GM12878 (cell line): ENCODE results near the gene YKT6. TPM values are rescaled to one million over a fixed set of nuclear protein-coding genes. Genes with fewer than 3 reads are reported as not detected.

ENCODE experiments used
- ATAC-seq: fragments of 200-7000 bp; cut with Tn5 transposase; 3 replicates; pipeline ENCODE4 v1.9.1; 2020; ENCODE audit warnings: mild to moderate bottlenecking, moderate library complexity
- BruUV-seq: library from RNA; stranded (reverse); fragments of 400-500 nt; replicated peaks from 2 replicates; lab custom pipeline; 2021; lab: Mats Ljungman, UMichigan
- CTCF ChIA-PET: fragments of 300-600 bp; sonication (Branson Sonifier 250); formaldehyde crosslinking; extraction: SDS; loops from one replicate; lab custom pipeline; 2021; ENCODE audit warnings: inconsistent platforms; lab: Yijun Ruan, JAX
- POLR2A ChIA-PET: fragments of 350-600 bp; formaldehyde crosslinking; extraction: SDS; loops from one replicate; lab custom pipeline; 2021; ENCODE audit warnings: inconsistent platforms; lab: Charles Lee
- RAD21 ChIA-PET: fragments of 300-600 bp; sonication (Branson Sonifier 250); formaldehyde crosslinking; loops from one replicate; lab custom pipeline; 2023; ENCODE audit warnings: antibody characterized with exemption; ENCODE audit not compliant: unreplicated experiment; lab: Charles Lee
- SMC1A ChIA-PET: fragments of 300-600 bp; sonication (Branson Sonifier 250); formaldehyde crosslinking; loops from one replicate; lab custom pipeline; 2023; ENCODE audit not compliant: unreplicated experiment, uncharacterized antibody; lab: Charles Lee
- DNase-seq: peaks from one replicate; pipeline ENCODE4 v3.0.0-alpha.2; 2011; ENCODE audit warnings: low read depth, low spot score
- FAIRE-seq: peaks from 3 replicates; lab custom pipeline; 2011; peaks lifted over from hg19 to GRCh38; lab: Jason Lieb, UNC
- H2AFZ ChIP-seq: 2 replicates; pipeline ENCODE4 v1.6.0; 2011; ENCODE audit warnings: low read depth, low read length, control low read depth; ENCODE audit not compliant: control insufficient read depth
- H3K27ac ChIP-seq: 2 replicates; pipeline ENCODE4 v1.5.1; 2011; ENCODE audit warnings: control low read depth; ENCODE audit not compliant: control insufficient read depth, insufficient read depth
- H3K27me3 ChIP-seq, 2 experiments: replicated peaks in 1 of 2; 2 replicates each; pipeline versions ENCODE4 v1.6.0 to v1.6.1; 2011; ENCODE audit warnings: low read length in 1 of 2; ENCODE audit not compliant: control insufficient read depth in 2 of 2, insufficient read depth in 2 of 2
- H3K36me3 ChIP-seq, 2 experiments: 2 replicates each; pipeline ENCODE4 v1.5.1; 2011; ENCODE audit warnings: low read length in 1 of 2; ENCODE audit not compliant: control insufficient read depth in 2 of 2, insufficient read depth in 2 of 2
- H3K4me1 ChIP-seq: 2 replicates; pipeline ENCODE4 v1.6.1; 2011; ENCODE audit warnings: mild to moderate bottlenecking, low read length, moderate library complexity, mixed read lengths; ENCODE audit not compliant: control insufficient read depth, insufficient read depth
- H3K4me2 ChIP-seq: 2 replicates; pipeline ENCODE4 v1.6.0; 2011; ENCODE audit warnings: control low read depth; ENCODE audit not compliant: control insufficient read depth, insufficient read depth
- H3K4me3 ChIP-seq: fragments of 200-600 bp; sonication (generic); 2 replicates; pipeline ENCODE4 v1.5.1; 2016
- H3K79me2 ChIP-seq: 2 replicates; pipeline ENCODE4 v1.6.0; 2011; ENCODE audit warnings: low read length; ENCODE audit not compliant: control insufficient read depth, insufficient read depth
- H3K9ac ChIP-seq: 2 replicates; pipeline ENCODE4 v1.8.0; 2011; ENCODE audit warnings: low read length, control low read depth, mixed read lengths; ENCODE audit not compliant: control insufficient read depth, insufficient read depth
- H3K9me3 ChIP-seq: replicated peaks from 3 replicates; pipeline ENCODE4 v1.5.1; 2011; ENCODE audit warnings: mild to moderate bottlenecking, low read length; ENCODE audit not compliant: control insufficient read depth, insufficient read depth
- H4K20me1 ChIP-seq: 2 replicates; pipeline ENCODE4 v1.6.0; 2011; ENCODE audit not compliant: control insufficient read depth, insufficient read depth
- ASH2L ChIP-seq: fragments of 300-600, 200-600 bp; sonication (generic); IDR thresholded peaks from 2 replicates; pipeline ENCODE4 v1.6.1; 2017; ENCODE audit warnings: low read depth, mild to moderate bottlenecking, borderline replicate concordance
- FOS ChIP-seq: IDR thresholded peaks from 3 replicates; pipeline ENCODE4 v1.6.1; 2011; ENCODE audit warnings: borderline replicate concordance; ENCODE audit not compliant: insufficient read length; ENCODE audit errors: extremely low read depth
- HCFC1 ChIP-seq: fragments of 150-350 bp; IDR thresholded peaks from 2 replicates; pipeline ENCODE4 v1.6.1; 2014; ENCODE audit warnings: low read length
- HDAC6 ChIP-seq: fragments of 200-600 bp; sonication (generic); IDR thresholded peaks from one replicate; pipeline ENCODE4 v1.8.0; 2017; ENCODE audit warnings: antibody characterized with exemption; ENCODE audit not compliant: unreplicated experiment
- IKZF2 ChIP-seq, 2 experiments: fragments of 450-650 bp; IDR thresholded peaks; 2 replicates each; pipeline ENCODE4 v1.6.1; 2017; ENCODE audit warnings: mild to moderate bottlenecking in 2 of 2, moderate library complexity in 2 of 2
- JUNB ChIP-seq: IDR thresholded peaks from 2 replicates; pipeline ENCODE4 v1.6.1; 2016; ENCODE audit warnings: antibody characterized with exemption, mild to moderate bottlenecking
- MEF2B ChIP-seq: fragments of 450-650 bp; IDR thresholded peaks from 2 replicates; pipeline ENCODE4 v1.6.1; 2018; ENCODE audit warnings: mild to moderate bottlenecking, moderate library complexity; ENCODE audit not compliant: partially characterized antibody, poor library complexity, severe bottlenecking
- MXI1 ChIP-seq: fragments of 150-350 bp; IDR thresholded peaks from 2 replicates; pipeline ENCODE4 v1.6.1; 2011; ENCODE audit warnings: low read depth, mild to moderate bottlenecking, inconsistent platforms, low read length, improper control_type of control experiment
- SREBF1 ChIP-seq: IDR thresholded peaks from 2 replicates; pipeline ENCODE4 v1.6.1; 2012; ENCODE audit warnings: mild to moderate bottlenecking, low read length
- STAT1 ChIP-seq: fragments of 450-650 bp; conservative IDR thresholded peaks from 2 replicates; pipeline ENCODE4 v1.6.1; 2014; ENCODE audit warnings: antibody characterized with exemption, mild to moderate bottlenecking
- SUPT20H ChIP-seq: IDR thresholded peaks from 2 replicates; pipeline ENCODE4 v1.6.1; 2011; ENCODE audit warnings: low read depth, mild to moderate bottlenecking, low read length, moderate library complexity, borderline replicate concordance; ENCODE audit not compliant: control insufficient read depth
- WGBS: methylation state at CpG from one replicate; pipeline ENCODE4 v1.1.6; 2016; ENCODE audit warnings: low lambda C conversion rate; ENCODE audit not compliant: insufficient replicate concordance, insufficient coverage; ENCODE audit errors: missing lambda C conversion rate; 5-methylcytosine and 5-hydroxymethylcytosine counted together
- in situ Hi-C: fragments of 300-500 bp; cut with MboI; formaldehyde crosslinking; loops from 9 replicates; pipeline ENCODE4 v1.14.3; 2018; ENCODE audit warnings: mixed read lengths
- intact Hi-C: fragments of 100-400 bp; cut with micrococcal nuclease; formaldehyde crosslinking; loops from one replicate; pipeline ENCODE4 v1.14.2; 2022; ENCODE audit not compliant: unreplicated experiment
- polyA plus RNA-seq, 11 experiments: library from polyadenylated mRNA; depleted of rRNA in 4 of 11; unstranded in 6 of 11; stranded (reverse) in 5 of 11; fragments of >200 nt; fragmentation: Nextera tagmentation in 4 of 11; fragmentation: Illumina TruSeq in 1 of 11; extraction: Ambion mirVana in 4 of 11; extraction: Trizol in 1 of 11; gene quantifications; 1 replicate in 1 of 11; 2 replicates in 10 of 11; pipeline versions ENCODE4 v1.2.1 to v1.2.3, GENCODE V29; 2011 to 2016; ENCODE audit warnings: inconsistent platforms in 2 of 11, missing spikeins in 2 of 11, low read depth in 1 of 11
- total RNA-seq, 4 experiments: library from RNA; depleted of rRNA in 3 of 4; stranded (reverse); fragments of >200 nt in 3 of 4; fragmentation: Illumina TruSeq in 1 of 4; extraction: Trizol in 1 of 4; gene quantifications; 2 replicates each; pipeline versions ENCODE4 v1.2.1 to v1.2.3, GENCODE V29; 2013 to 2021
- TF ChIP-seq, protein P1 (sequence below): fragments of 450-650 bp; IDR thresholded peaks from 2 replicates; pipeline ENCODE4 v1.6.1; 2017; ENCODE audit warnings: mild to moderate bottlenecking, low read depth, inconsistent platforms; ENCODE audit not compliant: poor library complexity, severe bottlenecking
- TF ChIP-seq, protein P2 (sequence below): IDR thresholded peaks from 2 replicates; pipeline ENCODE4 v1.6.1; 2012; ENCODE audit warnings: low read depth, low read length, improper control_type of control experiment
- TF ChIP-seq, protein P3 (sequence below): IDR thresholded peaks from 2 replicates; pipeline ENCODE4 v1.6.1; 2012; ENCODE audit warnings: improper control_type of control experiment, low read depth, low read length; ENCODE audit not compliant: insufficient replicate concordance
- TF ChIP-seq, protein P4 (sequence below): IDR thresholded peaks from 2 replicates; pipeline ENCODE4 v1.6.1; 2012; ENCODE audit warnings: low read depth, low read length, improper control_type of control experiment

YKT6 gene
- total and polyA plus RNA-seq, 10 of the 15 experiments (the other 5 are each of a cell fraction or from before 2014, with no cell fraction given), result 1.7 to 95.2 (median 70.5) TPM

DNA sequence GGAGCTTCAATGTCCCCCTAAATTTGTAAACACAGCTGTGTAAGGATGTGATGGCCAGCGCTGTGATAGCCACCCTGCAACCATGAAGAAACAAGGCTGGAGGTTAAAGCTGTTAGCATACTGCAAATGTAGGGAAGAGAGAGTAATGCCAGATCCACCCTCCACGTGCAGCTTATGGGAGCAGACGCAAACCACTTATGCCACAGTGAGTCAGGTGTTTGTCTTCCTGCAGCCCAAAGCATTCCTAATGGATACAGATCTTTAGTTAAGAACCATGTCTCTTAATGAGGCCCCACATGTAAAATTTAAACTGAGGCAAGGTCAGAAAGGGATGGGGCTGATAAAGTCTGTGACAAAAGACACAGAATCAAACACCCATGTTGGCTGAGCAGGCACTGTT is 46.1 kb upstream of the YKT6 start:
- in situ Hi-C loops, result no loop called here
- ChIA-PET CTCF (no interaction called here), RAD21 (no interaction called here), SMC1A (no interaction called here), POLR2A (no interaction called here)
- Histone ChIP-seq H3K4me3 (no peak overlapping the region), H3K9me3 (no peaks in the 10 kb centered on the region), H3K4me2 (no peak overlapping the region), H3K9ac (no peak overlapping the region), H3K27me3 (no peaks in the 10 kb centered on the region; a peak in 2 of 4 replicates), H3K79me2 (no peaks in the 10 kb centered on the region), H2AFZ (no peak overlapping the region), H4K20me1 (no peaks in the 10 kb centered on the region), H3K36me3 (no peaks in the 10 kb centered on the region), H3K4me1 (peaks cover 5% of the 10 kb centered on the region), H3K27ac (no peak overlapping the region)
- TF ChIP-seq, protein P1, sequence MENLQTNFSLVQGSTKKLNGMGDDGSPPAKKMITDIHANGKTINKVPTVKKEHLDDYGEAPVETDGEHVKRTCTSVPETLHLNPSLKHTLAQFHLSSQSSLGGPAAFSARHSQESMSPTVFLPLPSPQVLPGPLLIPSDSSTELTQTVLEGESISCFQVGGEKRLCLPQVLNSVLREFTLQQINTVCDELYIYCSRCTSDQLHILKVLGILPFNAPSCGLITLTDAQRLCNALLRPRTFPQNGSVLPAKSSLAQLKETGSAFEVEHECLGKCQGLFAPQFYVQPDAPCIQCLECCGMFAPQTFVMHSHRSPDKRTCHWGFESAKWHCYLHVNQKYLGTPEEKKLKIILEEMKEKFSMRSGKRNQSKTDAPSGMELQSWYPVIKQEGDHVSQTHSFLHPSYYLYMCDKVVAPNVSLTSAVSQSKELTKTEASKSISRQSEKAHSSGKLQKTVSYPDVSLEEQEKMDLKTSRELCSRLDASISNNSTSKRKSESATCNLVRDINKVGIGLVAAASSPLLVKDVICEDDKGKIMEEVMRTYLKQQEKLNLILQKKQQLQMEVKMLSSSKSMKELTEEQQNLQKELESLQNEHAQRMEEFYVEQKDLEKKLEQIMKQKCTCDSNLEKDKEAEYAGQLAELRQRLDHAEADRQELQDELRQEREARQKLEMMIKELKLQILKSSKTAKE, result no peak
- no peak for TF ChIP-seq SREBF1
- TF ChIP-seq SUPT20H, result no peak
- no peak for TF ChIP-seq FOS
- TF ChIP-seq, protein P2, sequence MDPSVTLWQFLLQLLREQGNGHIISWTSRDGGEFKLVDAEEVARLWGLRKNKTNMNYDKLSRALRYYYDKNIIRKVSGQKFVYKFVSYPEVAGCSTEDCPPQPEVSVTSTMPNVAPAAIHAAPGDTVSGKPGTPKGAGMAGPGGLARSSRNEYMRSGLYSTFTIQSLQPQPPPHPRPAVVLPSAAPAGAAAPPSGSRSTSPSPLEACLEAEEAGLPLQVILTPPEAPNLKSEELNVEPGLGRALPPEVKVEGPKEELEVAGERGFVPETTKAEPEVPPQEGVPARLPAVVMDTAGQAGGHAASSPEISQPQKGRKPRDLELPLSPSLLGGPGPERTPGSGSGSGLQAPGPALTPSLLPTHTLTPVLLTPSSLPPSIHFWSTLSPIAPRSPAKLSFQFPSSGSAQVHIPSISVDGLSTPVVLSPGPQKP, result no peak
- TF ChIP-seq, protein P3, sequence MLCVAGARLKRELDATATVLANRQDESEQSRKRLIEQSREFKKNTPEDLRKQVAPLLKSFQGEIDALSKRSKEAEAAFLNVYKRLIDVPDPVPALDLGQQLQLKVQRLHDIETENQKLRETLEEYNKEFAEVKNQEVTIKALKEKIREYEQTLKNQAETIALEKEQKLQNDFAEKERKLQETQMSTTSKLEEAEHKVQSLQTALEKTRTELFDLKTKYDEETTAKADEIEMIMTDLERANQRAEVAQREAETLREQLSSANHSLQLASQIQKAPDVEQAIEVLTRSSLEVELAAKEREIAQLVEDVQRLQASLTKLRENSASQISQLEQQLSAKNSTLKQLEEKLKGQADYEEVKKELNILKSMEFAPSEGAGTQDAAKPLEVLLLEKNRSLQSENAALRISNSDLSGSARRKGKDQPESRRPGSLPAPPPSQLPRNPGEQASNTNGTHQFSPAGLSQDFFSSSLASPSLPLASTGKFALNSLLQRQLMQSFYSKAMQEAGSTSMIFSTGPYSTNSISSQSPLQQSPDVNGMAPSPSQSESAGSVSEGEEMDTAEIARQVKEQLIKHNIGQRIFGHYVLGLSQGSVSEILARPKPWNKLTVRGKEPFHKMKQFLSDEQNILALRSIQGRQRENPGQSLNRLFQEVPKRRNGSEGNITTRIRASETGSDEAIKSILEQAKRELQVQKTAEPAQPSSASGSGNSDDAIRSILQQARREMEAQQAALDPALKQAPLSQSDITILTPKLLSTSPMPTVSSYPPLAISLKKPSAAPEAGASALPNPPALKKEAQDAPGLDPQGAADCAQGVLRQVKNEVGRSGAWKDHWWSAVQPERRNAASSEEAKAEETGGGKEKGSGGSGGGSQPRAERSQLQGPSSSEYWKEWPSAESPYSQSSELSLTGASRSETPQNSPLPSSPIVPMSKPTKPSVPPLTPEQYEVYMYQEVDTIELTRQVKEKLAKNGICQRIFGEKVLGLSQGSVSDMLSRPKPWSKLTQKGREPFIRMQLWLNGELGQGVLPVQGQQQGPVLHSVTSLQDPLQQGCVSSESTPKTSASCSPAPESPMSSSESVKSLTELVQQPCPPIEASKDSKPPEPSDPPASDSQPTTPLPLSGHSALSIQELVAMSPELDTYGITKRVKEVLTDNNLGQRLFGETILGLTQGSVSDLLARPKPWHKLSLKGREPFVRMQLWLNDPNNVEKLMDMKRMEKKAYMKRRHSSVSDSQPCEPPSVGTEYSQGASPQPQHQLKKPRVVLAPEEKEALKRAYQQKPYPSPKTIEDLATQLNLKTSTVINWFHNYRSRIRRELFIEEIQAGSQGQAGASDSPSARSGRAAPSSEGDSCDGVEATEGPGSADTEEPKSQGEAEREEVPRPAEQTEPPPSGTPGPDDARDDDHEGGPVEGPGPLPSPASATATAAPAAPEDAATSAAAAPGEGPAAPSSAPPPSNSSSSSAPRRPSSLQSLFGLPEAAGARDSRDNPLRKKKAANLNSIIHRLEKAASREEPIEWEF, result no peak
- no peak for TF ChIP-seq IKZF2 (IDR thresholded peaks at IDR 0.05)
- TF ChIP-seq MEF2B, result no peak
- no peak for TF ChIP-seq HDAC6
- no peak for TF ChIP-seq HCFC1
- TF ChIP-seq, protein P4, sequence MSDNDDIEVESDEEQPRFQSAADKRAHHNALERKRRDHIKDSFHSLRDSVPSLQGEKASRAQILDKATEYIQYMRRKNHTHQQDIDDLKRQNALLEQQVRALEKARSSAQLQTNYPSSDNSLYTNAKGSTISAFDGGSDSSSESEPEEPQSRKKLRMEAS, result no peak
- TF ChIP-seq JUNB, result no peak
- no peak for TF ChIP-seq STAT1
- no peak for TF ChIP-seq ASH2L
- no peak for TF ChIP-seq MXI1
- FAIRE-seq (no peak), DNase-seq (no peak), ATAC-seq (no peak)
- no TSS peak for BruUV-seq
- 60% methylated on average over 3 of the region's 3 CpGs for WGBS
- intact Hi-C loops, result loop anchor here (5.0 kb wide), 1 partner anchor 38 kb away; no protein-coding TSS in a partner anchor
